NCI-H345 treated with DMSO at 0.1 percent for 48 hours (cell line): ENCODE results near the gene CPB2.

ENCODE experiments used
- DNase-seq: peaks from one replicate; lab custom pipeline; 2025; ENCODE audit not compliant: unreplicated experiment; lab: John Stamatoyannopoulos, UW

CPB2 gene

GRCh38 chr13:46100191-46100815 lies 4.5 kb downstream of the CPB2 start:
- no peak for DNase-seq

GRCh38 chr13:46097663-46098062 lies 7.2 kb downstream of the CPB2 start:
- DNase-seq, result no peak

- peak; percentile 52 for DNase-seq
Observed at GRCh38 chr13:46097015-46097414, 7.8 kb downstream of the CPB2 start.

- DNase-seq, result no peak
Observed at GRCh38 chr13:46094478-46094877, 10.4 kb downstream of the CPB2 start.

- DNase-seq, result no peak
Observed at GRCh38 chr13:46088821-46089562, 15.8 kb downstream of the CPB2 start.

- no peak for DNase-seq
Observed at GRCh38 chr13:46087481-46087880, 17.4 kb downstream of the CPB2 start.

GRCh38 chr13:46086985-46087384 lies 17.8 kb downstream of the CPB2 start:
- no peak for DNase-seq

GRCh38 chr13:46086421-46086922 lies 18.4 kb downstream of the CPB2 start:
- no peak for DNase-seq

GRCh38 chr13:46085737-46086136 lies 19.1 kb downstream of the CPB2 start:
- DNase-seq, result no peak

GRCh38 chr13:46082324-46082723 lies 22.5 kb downstream of the CPB2 start:
- DNase-seq, result no peak

- DNase-seq, result no peak
Observed at GRCh38 chr13:46079770-46080169, 25.1 kb downstream of the CPB2 start.

- no peak for DNase-seq
Observed at GRCh38 chr13:46077265-46077664, 27.6 kb downstream of the CPB2 start.

- DNase-seq, result no peak
Observed at GRCh38 chr13:46076827-46077226, 28.0 kb downstream of the CPB2 start.

- DNase-seq, result no peak
Observed at GRCh38 chr13:46075811-46076210, 29.0 kb downstream of the CPB2 start.

GRCh38 chr13:46071590-46072249 lies 33.1 kb downstream of the CPB2 start:
- no peak for DNase-seq

GRCh38 chr13:46063292-46063691 lies 41.5 kb downstream of the CPB2 start:
- DNase-seq, result no peak

- DNase-seq, result no peak
Observed at GRCh38 chr13:46062185-46062584, 42.6 kb downstream of the CPB2 start.

- no peak for DNase-seq
Observed at GRCh38 chr13:46059405-46059804, 45.4 kb downstream of the CPB2 start.

GRCh38 chr13:46058268-46058667 lies 46.6 kb downstream of the CPB2 start:
- no peak for DNase-seq

- DNase-seq, result no peak
Observed at GRCh38 chr13:46057256-46058015, 47.4 kb downstream of the CPB2 start.
